ENCODE results near the gene FOXO6.

FOXO6 gene

GRCh38 chr1:41388510-41388909 lies 27.3 kb downstream of the FOXO6 start:
- no peak for TF ChIP-seq CTCF (IDR thresholded peaks at IDR 0.05; ENCODE audit: low read depth, low read length, missing control alignments)
- no peak for DNase-seq (ENCODE audit: extremely low read depth, low read depth)
- no peak overlapping the region for H3K4me3 ChIP-seq (replicated peaks; ENCODE audit: low read depth, low read length)

- no peak overlapping the region for H3K4me3 ChIP-seq (replicated peaks; ENCODE audit: low read depth, low read length)
- DNase-seq (ENCODE audit: extremely low read depth, low read depth): no peak
- no peak for TF ChIP-seq CTCF (IDR thresholded peaks at IDR 0.05; ENCODE audit: low read depth, low read length, missing control alignments)
These were observed 27.8 kb downstream of the FOXO6 start for GRCh38 chr1:41389009-41389408.

- DNase-seq (ENCODE audit: extremely low read depth, low read depth): no peak
- no peak for TF ChIP-seq CTCF (IDR thresholded peaks at IDR 0.05; ENCODE audit: low read depth, low read length, missing control alignments)
- H3K4me3 ChIP-seq (replicated peaks; ENCODE audit: low read depth, low read length): no peak overlapping the region
These were observed 28.9 kb downstream of the FOXO6 start for GRCh38 chr1:41390166-41390565.

GRCh38 chr1:41390573-41390972 lies 29.3 kb downstream of the FOXO6 start:
- no peak for DNase-seq (ENCODE audit: extremely low read depth, low read depth)
- H3K4me3 ChIP-seq (replicated peaks; ENCODE audit: low read depth, low read length): no peak overlapping the region
- no peak for TF ChIP-seq CTCF (IDR thresholded peaks at IDR 0.05; ENCODE audit: low read depth, low read length, missing control alignments)

- TF ChIP-seq CTCF (IDR thresholded peaks at IDR 0.05; ENCODE audit: low read depth, low read length, missing control alignments): no peak
- no peak for DNase-seq (ENCODE audit: extremely low read depth, low read depth)
- no peak overlapping the region for H3K4me3 ChIP-seq (replicated peaks; ENCODE audit: low read depth, low read length)
These were observed 30.7 kb downstream of the FOXO6 start for GRCh38 chr1:41391834-41392527.

- no peak for DNase-seq (ENCODE audit: extremely low read depth, low read depth)
- TF ChIP-seq CTCF (IDR thresholded peaks at IDR 0.05; ENCODE audit: low read depth, low read length, missing control alignments): no peak
- H3K4me3 ChIP-seq (replicated peaks; ENCODE audit: low read depth, low read length): no peak overlapping the region
These were observed 31.3 kb downstream of the FOXO6 start for GRCh38 chr1:41392528-41392924.
